ENCODE data around the gene PMPCA.

The PMPCA gene
- total RNA-seq = 55.3 reads per million, percentile 70 among the genes with 10 or more reads in this experiment

DNA sequence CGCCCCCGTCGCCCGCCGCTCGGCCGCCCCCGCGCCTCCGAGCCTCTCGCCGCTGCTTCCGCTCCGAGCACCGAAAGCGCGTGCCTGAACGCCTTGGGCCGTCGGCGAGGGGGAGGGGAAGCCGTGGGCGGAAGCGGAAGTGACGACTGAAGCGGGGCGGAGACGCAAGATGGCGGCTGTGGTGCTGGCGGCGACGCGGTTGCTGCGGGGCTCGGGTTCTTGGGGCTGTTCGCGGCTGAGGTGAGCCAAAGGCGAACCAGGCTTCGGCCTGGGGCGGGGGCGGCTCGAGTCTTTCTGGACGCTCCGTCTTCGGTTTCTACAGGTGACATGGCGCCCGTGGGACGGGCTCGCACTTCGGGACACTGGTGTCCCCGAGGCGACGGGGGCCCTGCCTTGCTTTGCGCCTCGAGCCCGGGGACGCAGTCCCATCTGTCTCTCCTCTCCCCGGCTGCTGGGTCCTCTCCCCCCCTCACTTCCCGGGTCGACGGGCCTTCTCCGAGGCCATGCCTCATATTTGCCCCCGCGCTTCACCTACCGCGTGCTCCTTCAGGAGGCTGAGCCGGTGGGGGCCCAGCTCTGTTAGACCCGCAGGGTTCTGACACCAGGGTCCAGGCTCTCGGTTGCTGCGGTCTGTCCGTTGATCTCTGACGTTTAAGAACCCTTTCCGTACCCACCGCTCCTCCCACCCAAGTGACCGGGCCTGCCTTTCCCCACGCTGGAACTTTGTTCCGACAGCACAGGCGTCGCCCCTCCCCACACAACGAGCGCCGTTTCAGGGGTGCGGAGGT, at the start of gene PMPCA, which contains the start of gene ENTR1:
PMPCA (plus strand) TSS at position 159 of the 788 bp plus-strand sequence; CDS start at position 170, 11 bp downstream.
ENTR1 (minus strand) TSS at position 115 of the 788 bp plus-strand sequence. CDS start 217 bp downstream, outside the sequence.
- DNase-seq = peak; percentile 95

- no peak for DNase-seq
These were observed 49.3 kb upstream of the PMPCA start for GRCh38 chr9:136361047-136361753.

GRCh38 chr9:136361754-136362449, 48.6 kb upstream of the PMPCA start:
- no peak for DNase-seq

DNA sequence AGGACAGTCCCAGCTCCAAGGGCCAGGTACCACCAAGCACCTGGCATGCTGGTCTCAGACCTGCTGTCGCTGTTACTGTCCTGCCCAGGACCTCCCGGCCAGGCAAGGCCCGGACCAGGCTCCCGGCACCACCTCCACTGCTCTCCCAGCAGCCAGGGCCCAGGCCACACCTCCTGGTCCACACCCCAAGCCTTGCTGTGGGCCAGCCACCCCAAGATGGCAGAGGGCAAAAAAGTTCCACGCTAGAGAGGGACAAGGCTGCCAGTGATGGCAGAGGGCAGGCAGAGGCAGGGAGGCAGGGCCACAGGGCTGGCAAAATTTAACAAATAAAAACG, 48.0 kb upstream of the PMPCA start:
- no peak for DNase-seq

- peak; percentile 82 for DNase-seq
These were observed 47.1 kb upstream of the PMPCA start, which contains the start of gene DNLZ for GRCh38 chr9:136363106-136363948. Gene DNLZ (minus strand): TSS chr9:136363744. CDS start chr9:136363714, 30 bp downstream.

DNA sequence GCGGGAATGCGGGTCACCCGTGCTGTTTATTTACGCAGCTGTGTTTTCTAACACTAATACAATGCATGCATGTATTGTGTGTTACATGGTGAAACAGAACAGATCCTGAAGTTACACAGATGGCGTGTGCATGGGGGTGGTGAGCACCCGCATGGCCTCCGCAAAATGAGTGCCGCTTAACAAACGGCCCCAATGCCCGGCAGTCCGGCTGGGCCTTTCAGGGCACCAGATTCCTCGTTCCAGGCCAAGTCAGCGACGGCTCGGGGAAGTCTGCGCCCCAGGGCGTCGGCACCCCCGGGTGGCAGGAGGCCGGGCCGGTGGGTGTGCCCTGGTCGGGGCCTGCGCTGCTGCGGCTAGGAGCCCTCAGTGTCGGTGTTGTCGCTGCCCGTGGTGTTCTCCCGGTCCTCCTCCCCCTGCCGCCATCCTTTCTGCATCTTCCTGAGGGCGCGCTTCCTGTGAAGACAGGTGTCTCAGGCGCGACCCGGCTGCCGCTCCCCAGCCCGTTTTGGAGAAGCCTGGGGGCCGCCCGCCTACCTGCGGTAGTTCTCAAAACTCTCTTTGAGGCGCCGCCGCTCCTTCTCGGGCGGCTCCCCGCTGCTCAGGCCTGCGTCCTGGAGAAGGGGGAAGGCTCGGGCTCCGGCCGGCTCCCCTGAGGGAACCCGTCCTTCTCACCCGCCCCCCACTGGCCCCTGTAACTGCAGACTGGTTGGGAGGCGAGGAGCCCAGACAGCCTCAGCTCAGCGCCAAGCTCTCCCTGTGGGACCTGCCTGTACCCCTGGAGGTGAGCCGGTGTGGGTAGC, 46.3 kb upstream of the PMPCA start:
- no peak for DNase-seq

DNA sequence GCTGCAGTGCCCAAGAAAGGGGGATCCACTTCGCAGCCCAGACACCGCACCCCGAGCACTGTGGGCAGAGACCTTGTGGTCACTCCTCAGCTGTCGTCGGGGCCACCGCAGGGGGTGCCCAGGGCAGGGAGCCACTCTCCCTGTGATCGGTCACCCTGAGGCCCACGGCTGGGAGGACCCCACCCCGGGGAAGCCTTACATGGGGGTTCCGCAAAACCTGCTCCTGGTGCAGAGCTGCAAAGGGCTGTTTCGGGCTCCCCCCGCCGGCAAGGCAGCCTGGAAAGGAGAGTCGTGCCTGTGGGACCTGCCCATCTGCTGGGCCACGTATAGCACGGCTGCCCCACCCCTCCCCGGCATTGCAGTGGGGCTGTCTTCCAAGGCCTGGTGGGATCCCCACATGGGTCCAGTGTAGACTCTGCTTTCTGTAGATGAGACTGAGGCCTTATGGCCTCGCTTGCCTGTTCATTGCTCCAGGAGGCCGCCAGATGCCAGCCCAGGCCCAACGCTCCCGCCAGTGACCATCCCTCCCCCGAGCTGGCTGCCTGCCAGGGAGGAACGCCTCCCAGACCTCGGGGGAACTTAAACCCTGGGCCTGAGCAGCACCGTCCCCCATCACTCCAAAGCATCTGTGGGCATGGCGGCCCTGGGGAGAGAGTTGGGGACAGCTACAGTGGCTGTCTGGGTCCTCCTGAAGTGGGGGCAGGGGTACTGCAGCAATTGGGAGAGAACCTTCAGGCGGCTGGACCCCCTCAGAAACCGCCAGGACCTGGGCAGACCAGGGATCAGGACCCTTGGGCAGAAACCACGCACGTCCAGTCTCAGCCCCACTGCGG, 45.3 kb upstream of the PMPCA start:
- no peak for DNase-seq

- DNase-seq = no peak
These were observed 44.7 kb upstream of the PMPCA start for GRCh38 chr9:136365775-136366222.

DNA sequence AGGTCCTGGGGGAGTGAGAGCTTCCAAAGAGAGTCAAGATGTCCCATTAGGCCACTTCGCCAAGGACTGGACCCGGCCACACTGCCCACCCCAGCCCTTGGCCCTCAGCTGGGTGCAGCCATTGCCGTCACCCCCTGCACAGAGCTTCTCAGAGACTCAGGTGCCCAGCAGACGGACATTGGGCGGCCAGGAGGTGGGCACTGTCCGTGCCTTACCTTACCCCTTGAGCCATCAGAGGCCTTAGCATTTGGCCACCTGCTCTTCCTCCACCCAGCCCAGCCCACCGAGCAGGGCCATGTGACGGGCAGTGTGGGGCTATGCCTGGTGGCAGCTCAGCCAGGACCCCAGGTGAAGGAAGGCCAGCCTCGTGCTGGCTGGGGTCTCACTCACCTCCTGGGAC, 43.6 kb upstream of the PMPCA start:
- DNase-seq = no peak

GRCh38 chr9:136367296-136368145, 42.9 kb upstream of the PMPCA start:
- no peak for DNase-seq

- no peak for DNase-seq
These were observed 42.3 kb upstream of the PMPCA start for GRCh38 chr9:136368190-136368589.

DNA sequence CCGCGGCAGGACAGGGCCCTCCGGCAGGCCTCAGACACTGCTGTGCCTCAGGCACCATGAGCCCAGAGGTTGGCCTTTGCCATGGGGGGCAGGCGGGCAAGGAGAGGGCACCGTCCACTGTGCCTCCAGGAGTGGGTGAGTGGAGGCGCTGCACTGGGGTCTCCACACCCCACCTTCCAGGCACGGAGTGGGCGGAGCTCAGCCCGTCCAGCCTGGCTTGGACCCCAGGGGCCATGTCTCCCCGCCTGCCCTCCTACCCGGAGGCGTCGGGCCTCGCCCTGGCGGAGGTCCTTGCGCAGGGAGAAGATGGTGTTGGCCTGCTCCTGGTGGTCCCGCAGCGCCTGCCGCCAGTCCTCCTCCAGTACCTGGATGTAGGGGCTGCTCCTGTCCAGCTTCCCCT, 40.4 kb upstream of the PMPCA start:
- no peak for DNase-seq

DNA sequence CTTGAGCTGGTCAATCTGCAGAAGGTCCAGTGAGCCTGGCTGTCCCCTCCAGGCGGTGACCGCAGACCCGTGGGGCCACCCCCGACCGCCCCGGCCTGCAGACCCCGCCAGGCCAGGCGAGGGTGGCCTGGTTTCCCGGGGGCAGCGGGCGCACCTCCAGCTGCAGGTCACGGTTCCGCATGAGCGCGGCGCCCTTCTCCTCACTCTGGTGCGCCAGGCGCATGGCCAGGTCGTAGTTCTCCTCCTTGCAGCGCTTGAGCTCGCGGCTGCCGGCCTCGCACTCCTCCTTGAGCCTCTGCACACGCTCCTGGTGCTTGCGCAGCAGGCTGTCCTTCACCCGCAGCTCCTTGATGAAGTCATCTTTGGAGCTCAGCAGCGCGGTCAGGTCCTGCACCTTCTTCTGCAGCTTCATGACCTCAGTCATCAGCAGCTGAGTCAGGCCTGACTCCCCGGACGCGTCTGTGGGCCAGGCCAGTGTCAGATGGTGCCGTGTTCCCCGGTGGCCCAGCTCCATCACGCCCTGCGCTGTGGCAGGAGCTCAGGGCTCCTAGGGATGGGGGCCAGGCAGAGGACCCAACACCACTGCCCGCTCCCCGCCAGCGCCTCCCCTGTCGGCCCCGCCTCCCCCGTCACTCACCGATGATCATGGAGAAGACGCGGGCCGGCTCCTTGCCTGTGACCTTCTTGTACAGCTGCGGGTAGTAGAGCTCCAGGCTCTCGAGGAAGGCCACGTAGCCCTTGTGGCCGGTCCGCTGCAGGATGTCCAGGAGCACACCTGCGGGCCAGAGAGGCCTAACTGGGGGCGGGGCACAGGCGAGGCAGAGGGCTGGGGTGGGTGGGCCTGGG, 39.5 kb upstream of the PMPCA start:
- no peak for DNase-seq

GRCh38 chr9:136371533-136371880, 39.0 kb upstream of the PMPCA start:
- no peak for DNase-seq

DNA sequence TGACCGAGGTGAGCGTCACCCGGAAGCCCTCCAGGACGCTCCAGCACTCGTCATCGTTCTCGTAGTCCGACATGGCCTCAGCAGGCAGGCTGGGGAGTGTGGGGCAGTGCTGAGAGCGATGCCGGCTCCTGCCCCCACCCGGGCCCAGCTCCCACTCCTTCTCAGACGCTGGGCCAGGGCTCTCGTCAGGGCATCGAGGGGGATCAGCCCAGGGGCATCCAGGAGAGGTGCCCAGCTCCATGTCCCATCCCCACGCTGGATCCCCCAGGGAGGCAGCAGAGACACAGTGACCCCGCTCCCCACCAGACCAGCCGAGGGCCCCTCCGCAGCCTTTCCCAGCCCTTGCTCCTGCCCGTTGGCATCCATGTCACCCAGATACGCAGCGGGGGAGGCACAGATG, 38.5 kb upstream of the PMPCA start:
- DNase-seq = no peak

DNA sequence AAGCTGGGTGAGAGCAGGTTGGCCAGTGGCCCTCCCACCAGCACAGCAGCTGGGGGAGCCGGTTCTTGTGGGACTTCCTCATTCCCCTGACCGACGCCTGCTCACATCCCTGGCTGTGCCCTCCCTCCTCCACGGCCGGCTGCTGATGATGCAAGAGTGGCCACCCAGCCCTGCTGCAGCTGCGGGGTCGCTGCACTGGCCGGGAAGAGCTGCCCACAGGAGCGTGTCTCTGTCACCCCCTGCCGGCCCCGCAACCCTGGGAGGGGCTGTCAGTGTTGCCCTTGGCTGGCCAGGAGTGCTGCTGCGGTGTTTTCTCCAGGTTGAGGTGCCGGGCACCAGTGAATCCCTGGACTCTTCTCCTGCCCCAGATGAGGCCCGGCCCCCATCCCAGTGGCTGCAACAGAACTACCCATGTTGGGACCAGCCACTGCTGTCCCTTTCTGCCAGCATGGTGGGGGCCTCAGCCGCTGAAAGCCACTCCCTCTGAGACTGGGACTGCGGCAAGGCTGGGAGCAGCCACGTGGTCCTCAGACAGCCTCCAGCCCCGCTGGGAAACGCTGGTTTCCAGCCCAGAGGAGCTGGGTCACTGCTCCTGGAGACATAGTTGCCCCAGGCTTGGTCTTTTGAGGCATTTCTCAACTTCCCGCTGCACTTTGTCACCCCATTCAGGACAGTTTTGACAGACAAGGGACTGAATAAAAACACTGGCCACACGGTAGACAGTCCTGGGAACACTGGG, 37.7 kb upstream of the PMPCA start:
- DNase-seq = no peak

DNA sequence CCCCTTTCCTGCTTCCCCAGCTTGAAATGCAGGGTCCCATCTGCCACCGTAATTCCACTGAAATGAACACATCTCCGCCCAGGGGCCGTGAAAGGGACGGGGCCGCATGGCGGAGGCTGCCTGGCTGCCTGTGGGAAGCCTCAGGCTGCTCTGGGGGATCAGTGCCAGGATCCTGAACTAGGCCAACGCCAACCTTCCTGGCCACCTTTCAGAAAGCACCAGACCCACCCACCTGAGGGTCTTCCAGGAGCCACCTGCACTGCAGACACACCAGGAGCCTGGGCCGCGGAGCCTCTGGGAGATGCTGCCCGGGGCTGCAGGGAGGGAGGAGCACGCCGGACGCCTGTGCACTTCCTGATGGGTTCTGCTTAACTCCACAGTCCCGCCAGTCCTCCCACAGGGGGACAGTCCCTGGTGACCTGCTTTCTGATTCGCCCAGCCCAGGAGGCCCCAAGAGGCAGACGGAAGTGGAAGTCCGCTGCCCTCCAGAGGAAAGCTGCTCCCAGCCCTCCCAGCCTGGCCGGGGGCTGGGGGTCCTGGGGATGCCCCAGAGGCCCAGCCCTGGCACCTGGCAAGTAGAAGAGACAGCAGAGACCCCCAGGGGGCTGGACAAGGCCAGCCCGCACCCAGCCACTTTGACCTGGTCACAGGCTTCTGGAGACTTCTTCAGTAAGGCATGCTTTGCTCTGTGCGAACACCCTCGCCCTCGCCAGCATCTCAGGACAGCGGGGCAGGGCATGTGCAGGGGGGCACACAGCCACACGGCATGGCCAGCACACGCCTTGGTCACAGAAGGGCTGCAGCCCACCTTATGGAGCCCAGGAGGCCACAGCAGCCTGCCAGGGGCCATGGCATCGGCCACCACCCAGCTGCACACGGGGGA, 36.9 kb upstream of the PMPCA start, which contains the start of gene CARD9:
CARD9 (minus strand) TSS at position 370 of the 883 bp plus-strand sequence. CDS start 1,591 bp downstream, outside the sequence.
- DNase-seq = no peak

Data from effector CD4-positive, alpha-beta T cell (primary cell).